DND-41 (cell line): ENCODE measurements around the gene SIT1.
A peak's percentile ranks its signal among the peaks of the same experiment; 100 is the strongest.

Experiments
- ATAC-seq: fragments of 200-7000 bp; cut with Tn5 transposase; 3 replicates; pipeline ENCODE4 v1.9.1; 2021; ENCODE audit warnings: low read depth; ENCODE audit not compliant: insufficient read depth
- DNase-seq: peaks from one replicate; pipeline ENCODE4 v3.0.0-alpha.2; 2020
- H2AFZ ChIP-seq: 2 replicates; pipeline ENCODE4 v1.6.0; 2012; ENCODE audit warnings: low read depth, low read length
- H3K27ac ChIP-seq: 2 replicates; pipeline ENCODE4 v1.5.1; 2012; ENCODE audit warnings: low read length, inconsistent platforms
- H3K27me3 ChIP-seq: fragments of 200-600 bp; sonication (generic); 2 replicates; pipeline ENCODE4 v1.6.0; 2012; ENCODE audit warnings: low read length, mild to moderate bottlenecking, inconsistent platforms; ENCODE audit not compliant: insufficient read depth, poor library complexity
- H3K36me3 ChIP-seq: 2 replicates; pipeline ENCODE4 v1.5.1; 2012; ENCODE audit warnings: low read length, inconsistent platforms; ENCODE audit not compliant: insufficient read depth
- H3K4me1 ChIP-seq: 2 replicates; pipeline ENCODE4 v1.5.1; 2012; ENCODE audit warnings: mild to moderate bottlenecking, low read length; ENCODE audit not compliant: insufficient read depth
- H3K4me2 ChIP-seq: 2 replicates; pipeline ENCODE4 v1.6.0; 2012; ENCODE audit warnings: mild to moderate bottlenecking, moderate library complexity, low read length, inconsistent platforms; ENCODE audit not compliant: insufficient read depth
- H3K4me3 ChIP-seq, 2 experiments: fragments of 200-600 bp in 1 of 2; shearing (Covaris generic) in 1 of 2; 2 replicates each; pipeline ENCODE4 v1.5.1; 2012 to 2016; ENCODE audit warnings: inconsistent platforms in 2 of 2, low read length in 2 of 2, mild to moderate bottlenecking in 2 of 2, low read depth in 1 of 2, moderate library complexity in 1 of 2
- H3K79me2 ChIP-seq: 2 replicates; pipeline ENCODE4 v1.6.0; 2012; ENCODE audit warnings: low read length, inconsistent platforms; ENCODE audit not compliant: insufficient read depth
- H3K9ac ChIP-seq: 2 replicates; pipeline ENCODE4 v1.6.0; 2012; ENCODE audit warnings: low read depth, mild to moderate bottlenecking, inconsistent platforms, low read length, moderate library complexity
- H3K9me3 ChIP-seq: 2 replicates; pipeline ENCODE4 v1.5.1; 2012; ENCODE audit warnings: low read length, moderate library complexity, mild to moderate bottlenecking, inconsistent platforms; ENCODE audit not compliant: insufficient read depth, severe bottlenecking
- H4K20me1 ChIP-seq: 2 replicates; pipeline ENCODE4 v1.6.0; 2012; ENCODE audit warnings: low read length; ENCODE audit not compliant: insufficient read depth
- CTCF ChIP-seq: IDR thresholded peaks from 2 replicates; pipeline ENCODE4 v1.5.1; 2012; ENCODE audit warnings: borderline replicate concordance, low read length, moderate library complexity, mild to moderate bottlenecking; ENCODE audit not compliant: poor library complexity, severe bottlenecking; ENCODE audit errors: extremely low read depth
- EZH2 ChIP-seq: IDR thresholded peaks from 3 replicates; pipeline ENCODE4 v1.6.1; 2012; ENCODE audit warnings: borderline replicate concordance, low read depth, mild to moderate bottlenecking, moderate library complexity, low read length, inconsistent platforms; ENCODE audit not compliant: severe bottlenecking

The SIT1 gene

DNA sequence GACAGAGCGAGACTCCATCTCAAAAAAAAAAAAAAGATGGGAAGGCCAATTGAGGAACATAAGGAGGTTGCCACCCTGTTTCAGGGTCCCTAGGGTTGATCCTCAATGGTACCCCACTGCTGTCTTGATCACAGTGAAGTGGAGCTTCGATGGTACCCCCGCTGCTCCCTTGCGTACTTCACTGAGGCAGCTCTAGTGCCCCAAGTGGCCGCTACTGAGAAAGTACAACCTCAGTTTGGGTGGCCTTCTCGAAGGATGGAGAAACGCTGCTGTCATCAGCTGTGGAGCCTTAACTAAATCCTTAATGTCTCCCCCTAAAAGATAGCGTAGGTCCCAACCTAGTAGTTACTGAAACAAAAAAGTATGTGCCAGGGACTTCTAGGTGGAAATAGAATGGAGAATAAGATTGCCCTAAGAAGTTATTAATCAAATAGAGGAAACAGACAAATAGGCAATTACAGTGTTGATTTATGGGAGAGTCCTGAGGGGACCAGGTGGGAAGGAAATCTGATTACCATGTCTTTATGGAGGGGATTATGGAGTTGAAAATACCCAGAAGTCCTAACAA lies 39.4 kb downstream of the SIT1 start:
- ATAC-seq (peak; percentile 79), DNase-seq (peak; percentile 66)
- no peak overlapping the region for H3K4me2 ChIP-seq

GRCh38 chr9:35609820-35610163 lies 40.9 kb downstream of the SIT1 start:
- H3K36me3 ChIP-seq, result peaks cover 47% of the 10 kb centered on the region
- peaks cover 16% of the 10 kb centered on the region for H4K20me1 ChIP-seq
- H2AFZ ChIP-seq, result no peak overlapping the region
- no peak overlapping the region for H3K9ac ChIP-seq
- H3K4me1 ChIP-seq, result peaks cover 28% of the 10 kb centered on the region
- H3K9me3 ChIP-seq, result no peaks in the 10 kb centered on the region
- no peak for ATAC-seq
- no peaks in the 10 kb centered on the region for H3K27me3 ChIP-seq
- H3K79me2 ChIP-seq, result peaks cover 41% of the 10 kb centered on the region
- TF ChIP-seq CTCF (no peak), EZH2 (no peak)
- H3K4me3 ChIP-seq, result no peak overlapping the region
- no peak overlapping the region for H3K4me2 ChIP-seq
- H3K27ac ChIP-seq, result no peak overlapping the region
- DNase-seq, result no peak

More for the DNA sequence above, 39.4 kb downstream of the SIT1 start:
- no peak overlapping the region for H3K4me3 ChIP-seq
- H3K36me3 ChIP-seq, result peaks cover 47% of the 10 kb centered on the region
- TF ChIP-seq EZH2, result no peak
- TF ChIP-seq CTCF, result peak; percentile 74
- peaks cover 37% of the 10 kb centered on the region for H3K4me1 ChIP-seq
- peaks cover 28% of the 10 kb centered on the region for H3K79me2 ChIP-seq
- no peaks in the 10 kb centered on the region for H3K9me3 ChIP-seq
- no peak overlapping the region for H2AFZ ChIP-seq
- peaks cover 11% of the 10 kb centered on the region for H4K20me1 ChIP-seq
- no peak overlapping the region for H3K27ac ChIP-seq
- H3K27me3 ChIP-seq, result no peaks in the 10 kb centered on the region
- H3K9ac ChIP-seq, result no peak overlapping the region

DNA sequence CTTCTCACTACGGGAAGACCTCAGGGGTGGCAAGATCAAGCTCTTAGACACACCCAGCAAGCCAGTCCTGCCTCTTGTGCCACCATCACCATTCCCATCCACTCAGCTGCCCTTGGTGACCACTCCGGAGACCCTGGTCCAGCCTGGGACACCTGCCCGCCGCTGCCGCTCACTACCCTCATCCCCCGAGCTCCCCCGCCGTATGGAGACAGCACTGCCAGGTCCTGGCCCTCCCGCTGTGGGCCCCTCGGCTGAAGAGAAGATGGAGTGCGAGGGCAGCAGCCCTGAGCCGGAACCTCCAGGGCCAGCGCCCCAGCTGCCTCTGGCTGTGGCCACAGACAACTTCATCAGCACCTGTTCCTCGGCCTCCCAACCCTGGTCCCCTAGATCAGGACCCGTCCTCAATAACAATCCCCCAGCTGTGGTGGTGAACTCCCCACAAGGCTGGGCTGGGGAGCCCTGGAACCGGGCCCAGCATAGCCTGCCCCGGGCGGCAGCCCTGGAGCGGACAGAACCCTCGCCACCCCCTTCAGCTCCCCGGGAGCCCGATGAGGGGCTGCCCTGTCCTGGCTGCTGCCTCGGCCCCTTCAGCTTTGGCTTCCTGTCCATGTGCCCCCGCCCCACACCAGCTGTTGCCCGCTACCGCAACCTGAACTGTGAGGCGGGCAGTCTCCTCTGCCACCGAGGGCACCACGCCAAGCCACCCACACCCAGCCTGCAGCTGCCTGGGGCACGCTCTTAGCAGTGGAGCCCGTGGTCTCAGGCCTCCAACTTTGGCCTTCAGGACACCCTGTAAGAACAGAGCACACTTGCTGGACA lies 41.5 kb downstream of the SIT1 start:
- no peak for ATAC-seq
- DNase-seq, result no peak
- Histone ChIP-seq H3K27me3 (no peaks in the 10 kb centered on the region), H2AFZ (no peak overlapping the region), H3K4me2 (no peak overlapping the region), H3K9ac (no peak overlapping the region), H3K27ac (no peak overlapping the region), H3K4me3 (no peak overlapping the region), H3K36me3 (peaks cover 44% of the 10 kb centered on the region), H4K20me1 (peaks cover 16% of the 10 kb centered on the region), H3K9me3 (no peaks in the 10 kb centered on the region), H3K4me1 (peaks cover 33% of the 10 kb centered on the region), H3K79me2 (peaks cover 44% of the 10 kb centered on the region)
- TF ChIP-seq EZH2 (no peak), CTCF (no peak)
